ENCODE measurements around the gene CDON.

DNA sequence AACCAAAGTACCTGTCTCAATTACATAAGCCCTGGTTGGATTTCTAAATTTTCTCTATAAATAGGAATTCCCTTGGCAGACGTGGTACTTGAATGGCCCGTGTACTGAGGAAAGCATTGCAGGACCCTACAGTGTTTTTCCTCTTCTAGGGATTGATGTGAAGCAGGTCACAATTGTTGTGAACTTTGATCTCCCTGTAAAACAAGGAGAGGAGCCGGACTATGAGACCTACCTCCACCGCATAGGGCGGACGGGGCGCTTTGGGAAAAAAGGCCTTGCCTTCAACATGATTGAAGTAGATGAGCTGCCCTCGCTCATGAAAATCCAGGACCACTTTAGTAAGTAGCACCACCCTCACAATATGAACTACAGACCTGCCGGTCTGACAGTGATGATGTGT lies 141.6 kb downstream of the CDON start:
- TF ChIP-seq EZH2 (IDR thresholded peaks at IDR 0.05) = no peak
- no peak for TF ChIP-seq POLR2AphosphoS5 (IDR thresholded peaks at IDR 0.05; ENCODE audit: borderline replicate concordance, low read depth, low read length)
- no peak for TF ChIP-seq FOXP2 (optimal IDR thresholded peaks at IDR 0.05; ENCODE audit: control extremely low read depth, extremely low read length, insufficient read depth)

All from SK-N-MC (cell line).